NOMO-1 (cell line): ENCODE measurements around the gene IFT22.
A peak's percentile ranks its signal among the peaks of the same experiment; 100 is the strongest.
"Not testable (repeated sequence)": the region's sequence is repeated elsewhere in the genome, so short reads cannot be mapped to it uniquely, and the experiment has no call there.

Experiments
- DNase-seq, 2 experiments: peaks; one replicate each; lab custom pipeline; 2025; ENCODE audit not compliant: unreplicated experiment in 2 of 2; lab: John Stamatoyannopoulos, UW

IFT22 gene

GRCh38 chr7:101285171-101285570 lies 36.4 kb downstream of the IFT22 start:
- DNase-seq, result no peak

GRCh38 chr7:101280912-101281311 lies 40.7 kb downstream of the IFT22 start:
- DNase-seq, result not testable (repeated sequence)

- DNase-seq, result no peak
Observed at GRCh38 chr7:101278461-101279292, 42.9 kb downstream of the IFT22 start.

- no peak for DNase-seq
Observed at GRCh38 chr7:101277155-101277554, 44.5 kb downstream of the IFT22 start.

- no peak for DNase-seq
Observed at GRCh38 chr7:101273206-101273605, 48.4 kb downstream of the IFT22 start.

- DNase-seq, result peak in 1 of 2 experiments; percentile 34
Observed at GRCh38 chr7:101271021-101271420, 50.6 kb downstream of the IFT22 start.

GRCh38 chr7:101269664-101270063 lies 51.9 kb downstream of the IFT22 start:
- no peak for DNase-seq

GRCh38 chr7:101265622-101266516 lies 55.7 kb downstream of the IFT22 start:
- DNase-seq, result no peak

GRCh38 chr7:101264102-101264706 lies 57.4 kb downstream of the IFT22 start:
- DNase-seq, result not testable (repeated sequence)
